ENCODE measurements around the gene MED10. TPM values are rescaled to one million over a fixed set of nuclear protein-coding genes. Genes with fewer than 3 reads are reported as not detected.

The MED10 gene
- total RNA-seq, 2 donors from 2014 or later = 14.2 to 17.4 TPM

DNA sequence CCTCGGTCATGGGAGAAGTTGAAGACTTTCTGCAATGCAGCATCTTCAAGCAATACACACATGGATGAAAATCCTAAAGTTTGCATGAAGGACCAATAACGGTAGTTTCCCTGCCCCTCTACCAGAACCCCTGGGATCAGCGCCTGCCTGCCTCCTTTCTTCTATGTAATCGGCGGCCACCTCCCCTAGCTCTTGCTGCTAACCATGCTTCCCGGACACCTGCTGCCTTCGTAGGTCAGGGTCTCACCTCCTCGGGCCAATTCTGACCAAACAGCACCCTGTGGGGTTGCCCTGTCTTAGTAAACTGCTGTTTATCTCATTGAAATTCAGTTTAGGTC, 388 bp upstream of the MED10 start:
- Histone ChIP-seq H3K36me3 (peaks cover 27% of the 10 kb centered on the region), H3K27me3 (no peaks in the 10 kb centered on the region), H3K27ac (peak overlapping the region; percentile 87 to 88), H3K9me3 (no peaks in the 10 kb centered on the region), H3K4me3 (peak overlapping the region; percentile 98), H3K4me1 (peaks cover 0 to 19% of the 10 kb centered on the region in 2 donors)
- no peak for DNase-seq (ENCODE audit: low spot score)
- TF ChIP-seq, protein P1, sequence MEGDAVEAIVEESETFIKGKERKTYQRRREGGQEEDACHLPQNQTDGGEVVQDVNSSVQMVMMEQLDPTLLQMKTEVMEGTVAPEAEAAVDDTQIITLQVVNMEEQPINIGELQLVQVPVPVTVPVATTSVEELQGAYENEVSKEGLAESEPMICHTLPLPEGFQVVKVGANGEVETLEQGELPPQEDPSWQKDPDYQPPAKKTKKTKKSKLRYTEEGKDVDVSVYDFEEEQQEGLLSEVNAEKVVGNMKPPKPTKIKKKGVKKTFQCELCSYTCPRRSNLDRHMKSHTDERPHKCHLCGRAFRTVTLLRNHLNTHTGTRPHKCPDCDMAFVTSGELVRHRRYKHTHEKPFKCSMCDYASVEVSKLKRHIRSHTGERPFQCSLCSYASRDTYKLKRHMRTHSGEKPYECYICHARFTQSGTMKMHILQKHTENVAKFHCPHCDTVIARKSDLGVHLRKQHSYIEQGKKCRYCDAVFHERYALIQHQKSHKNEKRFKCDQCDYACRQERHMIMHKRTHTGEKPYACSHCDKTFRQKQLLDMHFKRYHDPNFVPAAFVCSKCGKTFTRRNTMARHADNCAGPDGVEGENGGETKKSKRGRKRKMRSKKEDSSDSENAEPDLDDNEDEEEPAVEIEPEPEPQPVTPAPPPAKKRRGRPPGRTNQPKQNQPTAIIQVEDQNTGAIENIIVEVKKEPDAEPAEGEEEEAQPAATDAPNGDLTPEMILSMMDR (IDR thresholded peaks at IDR 0.05) = no peak

DNA sequence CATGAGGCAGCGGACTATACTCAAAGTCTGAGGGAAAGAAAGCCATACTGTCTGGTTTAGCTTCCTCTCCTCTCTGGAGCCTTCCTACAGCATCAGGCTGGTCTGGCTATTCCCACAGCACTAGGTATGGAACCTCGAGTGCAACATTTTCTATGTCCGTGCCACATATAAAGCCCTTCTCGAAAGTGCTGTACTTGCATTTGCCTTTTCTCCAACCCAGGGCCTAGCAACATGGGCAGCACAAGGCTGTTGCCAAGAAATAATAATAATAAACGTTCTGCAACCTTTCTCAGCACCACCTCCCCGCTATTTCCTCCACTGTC, 804 bp downstream of the MED10 start:
- Histone ChIP-seq H3K27me3 (no peaks in the 10 kb centered on the region), H3K4me1 (peaks cover 0 to 19% of the 10 kb centered on the region in 2 donors), H3K4me3 (peak overlapping the region; percentile 98), H3K9me3 (no peaks in the 10 kb centered on the region), H3K27ac (peak overlapping the region; percentile 87 to 88), H3K36me3 (peaks cover 38% of the 10 kb centered on the region)
- no peak for DNase-seq (ENCODE audit: low spot score)
- TF ChIP-seq, protein P1 (IDR thresholded peaks at IDR 0.05) = no peak

DNA sequence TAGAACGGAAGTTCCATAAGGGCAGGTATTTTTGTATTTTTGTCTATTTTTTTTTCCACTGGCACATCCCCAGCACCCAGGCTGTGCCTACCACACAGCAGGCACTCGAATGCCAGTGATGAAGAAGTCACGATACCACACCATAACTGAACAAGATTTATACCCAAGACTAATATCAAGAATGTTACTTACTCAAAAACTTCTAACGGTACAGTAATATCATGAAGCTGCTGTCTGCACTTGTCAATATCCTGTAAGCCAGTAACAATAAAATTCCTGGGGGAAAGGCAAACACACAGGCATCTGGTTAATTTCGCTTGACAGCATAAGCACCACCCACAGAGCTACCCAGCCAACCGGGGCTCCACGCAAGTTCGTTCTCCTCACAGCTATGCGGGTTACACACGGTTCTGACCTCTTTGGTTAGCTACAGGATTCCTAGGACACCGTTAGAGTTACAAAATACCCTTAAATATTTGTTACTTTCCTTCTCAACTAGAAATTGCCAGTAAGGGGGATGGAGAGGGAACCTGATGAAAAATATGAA, 1.3 kb downstream of the MED10 start:
- DNase-seq (ENCODE audit: low spot score) = peak; percentile 42
- peaks cover 0 to 19% of the 10 kb centered on the region in 2 donors for H3K4me1 ChIP-seq
- no peaks in the 10 kb centered on the region for H3K9me3 ChIP-seq
- TF ChIP-seq, protein P1 (IDR thresholded peaks at IDR 0.05) = no peak
- no peaks in the 10 kb centered on the region for H3K27me3 ChIP-seq
- peak overlapping the region in 1 of 2 donors; percentile 87 for H3K27ac ChIP-seq
- H3K4me3 ChIP-seq = peak overlapping the region; percentile 98
- peaks cover 43% of the 10 kb centered on the region for H3K36me3 ChIP-seq

DNA sequence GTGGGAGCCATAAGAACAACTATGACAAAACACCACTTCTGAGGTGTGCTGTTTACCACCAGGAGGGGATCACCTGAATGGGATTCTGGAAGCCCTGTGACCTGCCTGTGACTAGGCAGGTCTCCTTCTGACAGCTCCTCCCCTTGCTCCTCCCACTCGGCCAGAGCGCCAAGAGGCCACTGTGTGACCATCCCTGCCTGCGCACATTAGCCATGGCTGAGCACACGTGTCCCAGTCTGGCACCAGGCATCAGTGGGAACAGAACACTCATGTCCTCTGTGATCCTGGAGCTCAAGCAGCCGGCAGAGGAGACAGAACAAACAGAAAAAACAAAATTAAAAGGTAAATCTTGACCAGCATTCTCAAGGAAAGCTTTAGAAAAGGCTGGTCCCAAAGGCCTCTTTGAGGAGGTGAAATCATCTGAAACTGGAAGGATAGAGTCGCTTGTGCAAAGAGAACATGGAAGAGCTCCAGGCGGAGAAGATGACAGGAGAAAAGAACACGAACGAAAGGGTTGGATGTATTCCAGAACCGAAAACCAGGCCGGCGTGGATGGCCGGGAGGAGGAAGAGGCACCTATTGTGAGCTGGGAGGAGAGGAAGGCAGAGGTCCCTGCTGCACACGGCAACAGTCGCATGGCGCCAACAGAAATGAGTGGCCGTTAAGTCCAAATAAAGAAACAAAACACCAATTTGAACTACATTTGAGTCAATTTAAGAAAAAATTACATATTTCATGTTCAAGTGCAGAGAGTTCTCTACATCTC, 5.1 kb downstream of the MED10 start:
- TF ChIP-seq, protein P1 (IDR thresholded peaks at IDR 0.05) = no peak
- H3K27me3 ChIP-seq = no peaks in the 10 kb centered on the region
- peak; percentile 26 for DNase-seq (ENCODE audit: low spot score)
- no peak overlapping the region for H3K27ac ChIP-seq
- no peaks in the 10 kb centered on the region for H3K9me3 ChIP-seq
- H3K4me3 ChIP-seq = no peak overlapping the region
- peaks cover 0 to 14% of the 10 kb centered on the region in 2 donors for H3K4me1 ChIP-seq
- H3K36me3 ChIP-seq = peaks cover 68% of the 10 kb centered on the region

DNA sequence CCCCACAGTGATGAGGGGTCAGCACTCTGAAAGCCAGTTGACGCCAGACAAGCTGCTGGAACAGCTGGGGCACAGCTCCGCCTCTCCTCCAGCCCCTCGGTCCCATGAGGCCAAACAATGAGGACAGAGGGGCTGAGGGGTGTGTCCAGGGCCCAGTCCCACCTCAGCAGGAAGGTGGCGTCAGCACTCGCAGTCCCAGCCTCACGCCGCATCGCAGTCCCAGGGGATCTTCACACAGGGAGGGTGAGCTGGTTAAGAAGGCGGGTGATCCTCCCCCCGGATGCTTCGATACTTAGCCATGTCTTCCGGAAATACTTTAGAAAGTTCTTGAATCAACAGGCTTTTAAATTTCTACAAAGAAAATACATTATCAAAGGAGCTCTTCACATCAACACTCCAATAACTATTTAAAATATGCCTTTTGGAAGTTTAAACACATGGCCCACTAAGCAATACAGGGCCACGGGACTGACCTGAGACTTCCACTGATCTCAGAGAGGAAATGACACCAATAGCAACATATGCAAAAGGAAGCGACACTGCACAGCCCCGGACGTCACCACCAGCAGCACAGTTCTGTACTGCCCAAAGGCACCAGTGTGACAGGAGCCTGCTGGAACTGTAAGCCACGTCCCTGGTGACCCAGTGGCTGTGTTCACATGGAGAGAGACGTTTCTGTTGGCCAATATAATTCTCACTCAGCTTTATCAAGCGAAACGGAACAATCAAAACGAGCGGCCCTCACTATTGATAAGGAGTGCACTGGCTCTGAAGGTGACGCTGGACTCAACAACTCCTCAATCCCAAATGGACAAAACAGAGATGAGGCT, 5.9 kb downstream of the MED10 start:
- DNase-seq (ENCODE audit: low spot score) = no peak

More for the DNA sequence above, 5.9 kb downstream of the MED10 start:
- H3K27ac ChIP-seq = no peak overlapping the region
- peaks cover 68% of the 10 kb centered on the region for H3K36me3 ChIP-seq
- no peaks in the 10 kb centered on the region for H3K27me3 ChIP-seq
- H3K9me3 ChIP-seq = no peaks in the 10 kb centered on the region
- no peak overlapping the region for H3K4me3 ChIP-seq
- TF ChIP-seq, protein P1 (IDR thresholded peaks at IDR 0.05) = no peak
- H3K4me1 ChIP-seq = peaks cover 0 to 11% of the 10 kb centered on the region in 2 donors
